Astrocyte of the cerebellum (primary cell): ENCODE measurements around the gene FBXW5.

Experiments used
- DNase-seq: peaks from one replicate; pipeline ENCODE4 v3.0.0-alpha.2; 2011; ENCODE audit warnings: low read depth
- H3K4me3 ChIP-seq: 2 replicates; pipeline ENCODE4 v1.5.1; 2011; ENCODE audit warnings: mild to moderate bottlenecking, low read depth, low read length, moderate library complexity
- CTCF ChIP-seq: IDR thresholded peaks from 2 replicates; pipeline ENCODE4 v1.5.1; 2012; ENCODE audit warnings: low read length, low read depth, moderate library complexity, mild to moderate bottlenecking; ENCODE audit errors: missing control alignments
- in situ Hi-C: cut with HindIII; loops from 2 replicates; pipeline ENCODE4 v1.10.0; 2017; ENCODE audit warnings: low sequenced_read_pairs

Gene FBXW5

DNA sequence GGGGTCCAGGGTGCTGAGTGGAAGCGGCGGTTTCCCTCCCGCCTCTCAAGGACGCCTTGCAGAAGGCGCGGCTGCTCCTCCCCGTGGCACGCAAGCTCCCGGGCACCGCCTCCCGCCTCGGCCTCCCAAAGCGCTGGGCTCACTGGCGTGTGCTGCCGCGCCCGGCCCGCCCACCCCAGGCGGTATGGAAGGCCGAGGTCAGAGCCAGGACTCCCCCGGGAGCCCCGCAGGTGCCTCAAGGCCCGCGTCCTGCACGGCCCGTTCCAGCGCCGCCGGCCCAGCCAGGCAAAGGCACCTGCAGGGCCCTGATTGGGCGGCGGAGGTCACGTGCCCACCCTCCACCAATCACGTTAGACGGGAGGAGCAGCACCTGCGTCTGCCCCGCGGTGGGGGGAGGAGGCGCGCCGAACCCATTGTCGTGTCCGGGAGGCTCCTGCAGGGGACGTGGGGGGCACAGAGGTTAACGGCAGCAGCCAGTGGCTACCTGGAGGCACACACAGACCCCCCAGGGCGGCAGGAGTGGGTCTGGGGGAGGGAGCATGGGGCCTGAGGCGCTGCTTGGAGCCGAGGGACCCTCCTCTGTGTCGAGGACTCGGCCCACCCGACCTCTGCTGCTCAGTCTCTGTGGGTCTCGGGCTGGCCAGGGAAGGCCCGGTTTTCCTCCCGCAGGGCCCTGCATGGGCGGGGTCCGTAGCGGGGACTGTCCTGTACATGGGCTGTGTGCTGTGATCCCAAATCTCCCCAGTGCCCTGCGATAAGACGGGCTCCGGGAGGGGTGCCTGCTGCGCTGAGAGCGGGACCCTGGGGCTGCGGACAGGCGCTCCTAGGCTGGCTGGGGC, 5.5 kb upstream of the FBXW5 start:
- no peak for TF ChIP-seq CTCF
- in situ Hi-C loops = no loop called here
- peak overlapping the region; percentile 46 for H3K4me3 ChIP-seq
- peak; percentile 45 for DNase-seq

GRCh38 chr9:136949239-136949816, 4.8 kb upstream of the FBXW5 start:
- no peak for DNase-seq
- no peak for TF ChIP-seq CTCF
- in situ Hi-C loops = no loop called here
- H3K4me3 ChIP-seq = peak overlapping the region; percentile 46

GRCh38 chr9:136947955-136948510, 3.5 kb upstream of the FBXW5 start:
- in situ Hi-C loops = no loop called here
- DNase-seq = no peak
- H3K4me3 ChIP-seq = no peak overlapping the region
- peak; percentile 54 for TF ChIP-seq CTCF

GRCh38 chr9:136947028-136947891, 2.7 kb upstream of the FBXW5 start:
- TF ChIP-seq CTCF = no peak
- DNase-seq = no peak
- in situ Hi-C loops = no loop called here
- no peak overlapping the region for H3K4me3 ChIP-seq

- H3K4me3 ChIP-seq = no peak overlapping the region
- in situ Hi-C loops = no loop called here
- DNase-seq = no peak
- no peak for TF ChIP-seq CTCF
Measured at GRCh38 chr9:136946228-136947027, 1.9 kb upstream of the FBXW5 start.
